K562 (cell line): ENCODE results near the gene PSMB10. TPM values are rescaled to one million over a fixed set of nuclear protein-coding genes. Genes with fewer than 3 reads are reported as not detected.

Experiments
- ATAC-seq: fragments of 200-7000 bp; cut with Tn5 transposase; 3 replicates; pipeline ENCODE4 v1.9.1; 2020; ENCODE audit warnings: moderate library complexity
- BruUV-seq: library from RNA; stranded (reverse); fragments of 400-500 nt; replicated peaks from 2 replicates; lab custom pipeline; 2021; lab: Mats Ljungman, UMichigan
- CTCF ChIA-PET: fragments of 300-600 bp; formaldehyde crosslinking; extraction: SDS; loops from one replicate; lab custom pipeline; 2021; ENCODE audit warnings: low intra/inter-chr PET ratio; lab: Yijun Ruan, JAX
- POLR2A ChIA-PET: fragments of 300-600, 350-650 bp; sonication (Branson Sonifier 250); formaldehyde crosslinking; extraction: SDS; loops from one replicate; lab custom pipeline; 2021; ENCODE audit warnings: antibody characterized with exemption, inconsistent platforms; lab: Yijun Ruan, JAX
- DNase-seq, 4 experiments: peaks; one replicate each; pipeline versions ENCODE4 v3.0.0 to v3.0.0-alpha.2; 2011 to 2018; ENCODE audit warnings: low spot score in 3 of 4, mixed read lengths in 3 of 4; ENCODE audit errors: extremely low read depth in 1 of 4
- FAIRE-seq: peaks from 2 replicates; lab custom pipeline; 2011; peaks lifted over from hg19 to GRCh38; lab: Jason Lieb, UNC
- H2AFZ ChIP-seq: 2 replicates; pipeline ENCODE4 v1.6.0; 2011; ENCODE audit warnings: low read depth, low read length, control low read depth, inconsistent platforms
- H3K27ac ChIP-seq: fragments of 200-600 bp; 3 replicates; pipeline ENCODE4 v1.8.0; 2011; ENCODE audit warnings: low read depth, mild to moderate bottlenecking, control low read depth, inconsistent platforms, low read length, moderate library complexity, mixed read lengths; ENCODE audit errors: extremely low read depth
- H3K27me3 ChIP-seq, 2 experiments: fragments of 300-600 bp in 1 of 2; 2 replicates in 1 of 2; 3 replicates in 1 of 2; pipeline versions ENCODE4 v1.6.0 to v1.8.0; 2011; ENCODE audit warnings: inconsistent platforms in 2 of 2, low read length in 2 of 2, mild to moderate bottlenecking in 1 of 2, mixed read lengths in 1 of 2, moderate library complexity in 1 of 2; ENCODE audit not compliant: control insufficient read depth in 2 of 2, insufficient read depth in 2 of 2
- H3K36me3 ChIP-seq: fragments of 300-600 bp; 3 replicates; pipeline ENCODE4 v1.8.0; 2011; ENCODE audit warnings: mild to moderate bottlenecking, low read length, inconsistent platforms; ENCODE audit not compliant: control insufficient read depth, insufficient read depth
- H3K4me1 ChIP-seq, 2 experiments: fragments of 200-600 bp in 1 of 2; replicated peaks in 1 of 2; 2 replicates in 1 of 2; 3 replicates in 1 of 2; pipeline versions ENCODE4 v1.5.1 to v1.8.0; 2011; ENCODE audit warnings: inconsistent platforms in 2 of 2, low read length in 2 of 2, mild to moderate bottlenecking in 1 of 2, mixed read lengths in 1 of 2, moderate library complexity in 1 of 2; ENCODE audit not compliant: control insufficient read depth in 2 of 2, insufficient read depth in 2 of 2
- H3K4me2 ChIP-seq: 2 replicates; pipeline ENCODE4 v1.6.1; 2011; ENCODE audit warnings: low read length, control low read depth, inconsistent platforms, mixed read lengths; ENCODE audit not compliant: insufficient read depth
- H3K4me3 ChIP-seq: fragments of 200-600 bp; sonication (generic), shearing (Covaris generic); 2 replicates; pipeline ENCODE4 v1.5.1; 2016; ENCODE audit warnings: control low read depth, inconsistent platforms
- H3K79me2 ChIP-seq: fragments of 200-600 bp; 3 replicates; pipeline ENCODE4 v1.8.0; 2011; ENCODE audit warnings: low read length, inconsistent platforms; ENCODE audit not compliant: control insufficient read depth, insufficient read depth
- H3K9ac ChIP-seq, 2 experiments: 2 replicates each; pipeline versions ENCODE4 v1.6.0 to v1.6.1; 2011; ENCODE audit warnings: low read depth in 2 of 2, low read length in 2 of 2, control low read depth in 1 of 2, inconsistent platforms in 1 of 2, mild to moderate bottlenecking in 1 of 2, mixed read lengths in 1 of 2; ENCODE audit not compliant: insufficient read depth in 1 of 2
- H3K9me1 ChIP-seq: one replicate; pipeline ENCODE4 v1.6.0; 2011; ENCODE audit warnings: inconsistent platforms, mild to moderate bottlenecking, low read length, moderate library complexity; ENCODE audit not compliant: control insufficient read depth, insufficient read depth
- H3K9me3 ChIP-seq: replicated peaks from 2 replicates; pipeline ENCODE4 v1.5.1; 2011; ENCODE audit warnings: low read depth, low read length, inconsistent platforms; ENCODE audit not compliant: control insufficient read depth, insufficient read depth
- H4K20me1 ChIP-seq: replicated peaks from 2 replicates; pipeline ENCODE4 v1.6.1; 2011; ENCODE audit warnings: low read length, inconsistent platforms, mixed read lengths; ENCODE audit not compliant: control insufficient read depth, insufficient read depth
- DLX4 ChIP-seq: fragments of 250-450 bp; sonication (Bioruptor Pico); IDR thresholded peaks from 2 replicates; pipeline ENCODE4 v1.6.1; 2021; ENCODE audit warnings: mild to moderate bottlenecking
- HIVEP1 ChIP-seq: fragments of 250-450 bp; sonication (Bioruptor Pico); IDR thresholded peaks from 2 replicates; pipeline ENCODE4 v1.4.0; 2020; ENCODE audit warnings: mild to moderate bottlenecking
- JUNB ChIP-seq: fragments of 450-650 bp; formaldehyde crosslinking; conservative IDR thresholded peaks from 2 replicates; pipeline ENCODE4 v1.4.0; 2020; ENCODE audit warnings: mild to moderate bottlenecking
- NR3C1 ChIP-seq: sonication (generic); formaldehyde crosslinking; IDR thresholded peaks from 2 replicates; pipeline ENCODE4 v1.8.1; 2022; ENCODE audit warnings: missing genetic modification reagents
- SAFB2 ChIP-seq: fragments of 200-400 bp; formaldehyde crosslinking; IDR thresholded peaks from 2 replicates; pipeline ENCODE4 v1.6.1; 2018; ENCODE audit warnings: borderline replicate concordance, low read length, low read depth, moderate library complexity; ENCODE audit not compliant: severe bottlenecking
- TFE3 ChIP-seq: fragments of 450-650 bp; formaldehyde crosslinking; IDR thresholded peaks from 2 replicates; pipeline ENCODE4 v1.4.0; 2020; ENCODE audit warnings: mild to moderate bottlenecking, mixed read lengths
- U2AF2 ChIP-seq: fragments of 200-400 bp; formaldehyde crosslinking; optimal IDR thresholded peaks from 2 replicates; pipeline ENCODE3; 2017; ENCODE audit warnings: low read depth, mild to moderate bottlenecking, low read length
- ZNF197 ChIP-seq: fragments of 200-800 bp; sonication (Bioruptor generic); IDR thresholded peaks from 2 replicates; pipeline ENCODE4 v1.6.1; 2016; ENCODE audit warnings: low read depth, missing genetic modification characterization, missing compliant biosample characterization
- ZNF583 ChIP-seq: fragments of 250-450 bp; sonication (Bioruptor Pico); IDR thresholded peaks from 2 replicates; pipeline ENCODE4 v1.4.0; 2020
- WGBS: fragments of 100-300 bp; shearing (Covaris generic); methylation state at CpG from one replicate; pipeline ENCODE4 v1.1.6; 2016; ENCODE audit warnings: low coverage, mixed read lengths; ENCODE audit not compliant: insufficient coverage; ENCODE audit errors: missing lambda C conversion rate; 5-methylcytosine and 5-hydroxymethylcytosine counted together
- in situ Hi-C: fragments of 300-500 bp; cut with MboI; formaldehyde crosslinking; loops from 4 replicates; pipeline ENCODE4 v1.15.0; 2018; ENCODE audit warnings: inconsistent platforms, mixed read lengths
- intact Hi-C: fragments of 100-400 bp; cut with micrococcal nuclease; formaldehyde crosslinking; loops from 2 replicates; pipeline ENCODE4 v1.14.2; 2022
- polyA plus RNA-seq, 8 experiments: library from polyadenylated mRNA; depleted of rRNA in 4 of 8; stranded (reverse) in 5 of 8; unstranded in 3 of 8; fragments of >200 nt; fragmentation: Nextera tagmentation in 2 of 8; fragmentation: Illumina TruSeq in 1 of 8; extraction: Ambion mirVana in 2 of 8; extraction: Trizol in 1 of 8; gene quantifications; 2 replicates each; pipeline versions ENCODE4 v1.2.1 to v1.2.3, GENCODE V29; 2011 to 2014; ENCODE audit warnings: inconsistent platforms in 1 of 8, missing spikeins in 1 of 8
- total RNA-seq, 7 experiments: library from RNA; depleted of rRNA in 6 of 7; stranded (reverse); fragments of >200 nt in 6 of 7; fragmentation: Illumina TruSeq in 2 of 7; extraction: Trizol in 2 of 7; gene quantifications; 2 replicates each; pipeline versions ENCODE4 v1.2.1 to v1.2.3, GENCODE V29; 2011 to 2021; ENCODE audit warnings: low replicate concordance in 1 of 7

The PSMB10 gene
- total and polyA plus RNA-seq, 9 of the 15 experiments (the other 6 are each of a cell fraction or from before 2014, with no cell fraction given) = 11.7 to 105 (median 51.0) TPM

GRCh38 chr16:67924140-67924906 is 12.3 kb downstream of the PSMB10 start:
- CTCF ChIA-PET = no interaction called here
- no TSS peak for BruUV-seq
- WGBS = 76% methylated on average over 10 of the region's 10 CpGs
- no peak overlapping the region for H3K4me3 ChIP-seq
- H3K27ac ChIP-seq = no peak overlapping the region
- no peak for ATAC-seq
- peak overlapping the region in 1 of 2 experiments; percentile 53; a peak in 1 of 4 replicates for H3K9ac ChIP-seq
- TF ChIP-seq DLX4 (CRISPR knock-in tag) (no peak), U2AF2 (no peak), SAFB2 (no peak), NR3C1 (no peak), TFE3 (CRISPR knock-in tag) (no peak), ZNF583 (no peak), JUNB (CRISPR knock-in tag) (no peak), HIVEP1 (CRISPR knock-in tag) (no peak), ZNF197 (CRISPR knock-in tag) (no peak)
- in situ Hi-C loops = loop anchor here (10.0 kb wide), 1 partner anchor 400 kb away; the partner anchor contains the start of gene RIPOR1
- peaks cover 22% of the 10 kb centered on the region for H4K20me1 ChIP-seq
- H3K9me1 ChIP-seq = peaks cover 3% of the 10 kb centered on the region
- H3K27me3 ChIP-seq = no peaks in the 10 kb centered on the region
- H3K4me1 ChIP-seq = peaks cover 13 to 26% of the 10 kb centered on the region in 2 experiments
- no peaks in the 10 kb centered on the region; the same call in 2 of the 3 replicates for H3K36me3 ChIP-seq
- intact Hi-C loops = no loop called here
- H3K9me3 ChIP-seq = no peaks in the 10 kb centered on the region
- no peak for DNase-seq
- POLR2A ChIA-PET = interaction anchor here (0.6 to 1.6 kb wide), 4 partner anchors 13 to 307 kb away, joined by 3 to 4 read pairs (median 3); no protein-coding TSS in a partner anchor
- no peaks in the 10 kb centered on the region for H3K79me2 ChIP-seq
- H2AFZ ChIP-seq = no peak overlapping the region
- no peak for FAIRE-seq
- H3K4me2 ChIP-seq = no peak overlapping the region
